ENCODE data around the gene IMMP2L.

Gene IMMP2L

GRCh38 chr7:110853263-110853662 lies 709.0 kb downstream of the IMMP2L start:
- H3K27me3 ChIP-seq (replicated peaks; ENCODE audit: control insufficient read depth, insufficient read depth, low read length), result no peaks in the 10 kb centered on the region

GRCh38 chr7:110852156-110852940 lies 709.9 kb downstream of the IMMP2L start:
- DNase-seq (ENCODE audit: extremely low read depth, insufficient read length), result no peak

More at GRCh38 chr7:110853263-110853662, 709.0 kb downstream of the IMMP2L start:
- no peak for TF ChIP-seq CTCF (IDR thresholded peaks at IDR 0.05; ENCODE audit: insufficient read depth, low read length, poor library complexity, severe bottlenecking)
- Histone ChIP-seq H3K4me3 (replicated peaks; ENCODE audit: low read depth, low read length) (no peak overlapping the region), H3K36me3 (ENCODE audit: control insufficient read depth, insufficient read depth, low read length) (no peaks in the 10 kb centered on the region)
- DNase-seq (ENCODE audit: extremely low read depth, insufficient read length), result no peak

GRCh38 chr7:110850224-110850623 lies 712.1 kb downstream of the IMMP2L start:
- no peaks in the 10 kb centered on the region for H3K36me3 ChIP-seq (ENCODE audit: control insufficient read depth, insufficient read depth, low read length)
- H3K27me3 ChIP-seq (replicated peaks; ENCODE audit: control insufficient read depth, insufficient read depth, low read length), result no peaks in the 10 kb centered on the region
- no peak for DNase-seq (ENCODE audit: extremely low read depth, insufficient read length)
- no peak for TF ChIP-seq CTCF (IDR thresholded peaks at IDR 0.05; ENCODE audit: insufficient read depth, low read length, poor library complexity, severe bottlenecking)
- no peak overlapping the region for H3K4me3 ChIP-seq (replicated peaks; ENCODE audit: low read depth, low read length)

More at GRCh38 chr7:110852156-110852940, 709.9 kb downstream of the IMMP2L start:
- Histone ChIP-seq H3K27me3 (replicated peaks; ENCODE audit: control insufficient read depth, insufficient read depth, low read length) (no peaks in the 10 kb centered on the region), H3K4me3 (replicated peaks; ENCODE audit: low read depth, low read length) (no peak overlapping the region), H3K36me3 (ENCODE audit: control insufficient read depth, insufficient read depth, low read length) (no peaks in the 10 kb centered on the region)
- no peak for TF ChIP-seq CTCF (IDR thresholded peaks at IDR 0.05; ENCODE audit: insufficient read depth, low read length, poor library complexity, severe bottlenecking)

GRCh38 chr7:110842796-110843195 lies 719.5 kb downstream of the IMMP2L start:
- no peak for TF ChIP-seq CTCF (IDR thresholded peaks at IDR 0.05; ENCODE audit: insufficient read depth, low read length, poor library complexity, severe bottlenecking)
- Histone ChIP-seq H3K36me3 (ENCODE audit: control insufficient read depth, insufficient read depth, low read length) (no peaks in the 10 kb centered on the region), H3K4me3 (replicated peaks; ENCODE audit: low read depth, low read length) (no peak overlapping the region), H3K27me3 (replicated peaks; ENCODE audit: control insufficient read depth, insufficient read depth, low read length) (no peaks in the 10 kb centered on the region)
- no peak for DNase-seq (ENCODE audit: extremely low read depth, insufficient read length)

- DNase-seq (ENCODE audit: extremely low read depth, insufficient read length), result no peak
- no peak for TF ChIP-seq CTCF (IDR thresholded peaks at IDR 0.05; ENCODE audit: insufficient read depth, low read length, poor library complexity, severe bottlenecking)
- Histone ChIP-seq H3K27me3 (replicated peaks; ENCODE audit: control insufficient read depth, insufficient read depth, low read length) (no peaks in the 10 kb centered on the region), H3K4me3 (replicated peaks; ENCODE audit: low read depth, low read length) (no peak overlapping the region), H3K36me3 (ENCODE audit: control insufficient read depth, insufficient read depth, low read length) (no peaks in the 10 kb centered on the region)
Observed at GRCh38 chr7:110841840-110842545, 720.3 kb downstream of the IMMP2L start.

Data from GM06990 (cell line).